ENCODE measurements around the gene TNFRSF1B.

The TNFRSF1B gene

DNA sequence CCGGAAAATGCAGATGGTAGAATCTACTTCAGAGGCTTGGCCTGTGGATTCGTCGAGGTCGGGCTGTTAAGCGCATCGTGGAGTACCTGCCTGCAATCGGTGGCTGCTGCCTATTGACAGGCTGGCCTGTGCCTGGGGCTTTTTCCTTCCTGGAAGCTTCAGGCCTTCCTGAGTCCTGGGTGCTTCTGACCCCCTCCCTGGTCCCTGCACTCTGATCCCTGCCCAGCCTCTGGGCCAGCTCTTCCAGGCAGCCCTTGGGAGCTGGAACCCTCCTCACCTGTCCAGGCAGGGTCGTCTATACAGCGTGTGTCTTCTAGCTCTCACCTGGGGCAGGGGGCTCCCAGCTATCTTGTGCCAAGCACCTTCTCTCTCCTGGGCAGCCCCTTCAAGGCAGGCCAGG lies 40.0 kb upstream of the TNFRSF1B start:
- POLR2A ChIA-PET (ENCODE audit: low non-redundant PET): no interaction called here
- TF ChIP-seq, protein P1, sequence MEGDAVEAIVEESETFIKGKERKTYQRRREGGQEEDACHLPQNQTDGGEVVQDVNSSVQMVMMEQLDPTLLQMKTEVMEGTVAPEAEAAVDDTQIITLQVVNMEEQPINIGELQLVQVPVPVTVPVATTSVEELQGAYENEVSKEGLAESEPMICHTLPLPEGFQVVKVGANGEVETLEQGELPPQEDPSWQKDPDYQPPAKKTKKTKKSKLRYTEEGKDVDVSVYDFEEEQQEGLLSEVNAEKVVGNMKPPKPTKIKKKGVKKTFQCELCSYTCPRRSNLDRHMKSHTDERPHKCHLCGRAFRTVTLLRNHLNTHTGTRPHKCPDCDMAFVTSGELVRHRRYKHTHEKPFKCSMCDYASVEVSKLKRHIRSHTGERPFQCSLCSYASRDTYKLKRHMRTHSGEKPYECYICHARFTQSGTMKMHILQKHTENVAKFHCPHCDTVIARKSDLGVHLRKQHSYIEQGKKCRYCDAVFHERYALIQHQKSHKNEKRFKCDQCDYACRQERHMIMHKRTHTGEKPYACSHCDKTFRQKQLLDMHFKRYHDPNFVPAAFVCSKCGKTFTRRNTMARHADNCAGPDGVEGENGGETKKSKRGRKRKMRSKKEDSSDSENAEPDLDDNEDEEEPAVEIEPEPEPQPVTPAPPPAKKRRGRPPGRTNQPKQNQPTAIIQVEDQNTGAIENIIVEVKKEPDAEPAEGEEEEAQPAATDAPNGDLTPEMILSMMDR (conservative IDR thresholded peaks at IDR 0.05; ENCODE audit: low read depth): no peak
- no peak overlapping the region for H3K27ac ChIP-seq
- DNase-seq (ENCODE audit: low spot score): no peak
- CTCF ChIA-PET: interaction anchor here (0.5 to 4.0 kb wide), 4 partner anchors 11 to 83 kb away, joined by 3 to 63 read pairs (median 6); no protein-coding TSS in a partner anchor

DNA sequence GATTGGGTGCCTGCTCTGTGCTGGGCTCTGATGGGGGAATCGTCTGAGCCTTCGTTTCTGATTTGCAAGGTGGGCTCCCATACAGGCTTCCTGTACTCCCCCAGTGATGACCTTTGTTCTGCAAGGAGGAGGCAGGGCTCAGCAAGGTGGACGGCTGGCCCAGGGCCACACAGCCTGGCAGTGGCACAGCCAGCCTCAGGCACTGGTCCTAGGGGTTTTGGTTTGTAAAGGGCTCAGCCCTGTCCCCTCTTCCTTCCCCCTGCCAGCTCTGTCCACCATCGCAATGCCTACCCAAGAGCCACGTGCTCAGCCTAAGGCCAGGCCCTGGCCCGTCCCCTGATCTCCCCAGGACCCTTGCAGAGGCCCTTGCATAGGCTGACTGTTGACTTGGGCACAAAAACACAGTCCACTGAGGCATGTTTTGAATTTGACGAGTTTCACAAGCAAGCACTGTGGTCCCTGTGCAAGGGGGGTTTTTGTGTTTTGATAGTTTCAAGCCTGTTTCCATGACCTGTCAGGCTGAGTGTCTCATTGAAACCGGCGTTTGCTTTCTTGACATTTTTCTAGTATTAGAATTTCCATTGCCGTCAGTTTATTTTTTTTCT lies 39.5 kb upstream of the TNFRSF1B start:
- H3K27ac ChIP-seq: no peak overlapping the region
- TF ChIP-seq, protein P1 (conservative IDR thresholded peaks at IDR 0.05; ENCODE audit: low read depth): no peak
- POLR2A ChIA-PET (ENCODE audit: low non-redundant PET): no interaction called here
- no peak for DNase-seq (ENCODE audit: low spot score)
- CTCF ChIA-PET: interaction anchor here (0.5 to 4.0 kb wide), 4 partner anchors 11 to 82 kb away, joined by 3 to 63 read pairs (median 6); no protein-coding TSS in a partner anchor

DNA sequence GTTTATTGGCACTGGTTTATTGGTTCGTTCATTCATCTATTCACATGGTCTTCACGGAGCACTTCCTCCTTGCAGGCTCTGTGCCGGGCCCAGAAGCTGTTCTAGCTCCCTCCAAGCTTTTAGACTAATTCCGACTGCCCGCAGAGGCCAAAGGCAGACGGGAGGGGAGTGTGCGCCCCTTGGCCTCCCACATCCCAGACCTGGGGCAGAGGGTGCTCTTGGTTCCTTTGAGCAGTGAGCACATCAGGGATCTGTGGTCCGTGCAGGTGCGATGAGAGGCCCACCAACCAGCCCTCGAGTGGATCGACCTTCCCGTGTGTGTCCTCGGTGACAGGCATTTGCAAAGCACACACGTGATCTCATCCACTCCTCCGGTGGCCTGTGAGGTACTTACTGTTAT lies 38.7 kb upstream of the TNFRSF1B start:
- TF ChIP-seq, protein P1 (conservative IDR thresholded peaks at IDR 0.05; ENCODE audit: low read depth): no peak
- no peak for DNase-seq (ENCODE audit: low spot score)
- POLR2A ChIA-PET (ENCODE audit: low non-redundant PET): no interaction called here

DNA sequence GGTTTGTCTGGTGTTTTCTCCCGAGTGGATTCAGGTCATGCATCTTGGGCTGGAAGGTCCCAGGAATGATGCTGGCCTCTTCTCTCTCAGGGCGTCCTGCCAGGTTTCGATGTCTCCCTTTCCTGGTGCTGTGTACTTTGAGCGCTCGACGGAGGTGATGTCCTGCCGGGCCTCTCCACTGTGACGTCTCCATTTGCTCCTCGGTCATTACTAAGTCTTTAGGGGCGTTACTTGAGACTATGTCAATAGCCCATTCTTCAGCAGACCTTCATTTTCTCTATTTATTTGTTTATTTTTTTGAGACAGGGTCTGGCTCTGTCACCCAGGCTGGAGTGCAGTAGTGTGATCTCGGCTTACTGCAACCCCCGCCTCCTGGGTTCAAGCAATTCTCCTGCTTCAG lies 37.2 kb upstream of the TNFRSF1B start:
- TF ChIP-seq, protein P1 (conservative IDR thresholded peaks at IDR 0.05; ENCODE audit: low read depth): no peak
- CTCF ChIA-PET: no interaction called here
- H3K27ac ChIP-seq: no peak overlapping the region
- POLR2A ChIA-PET (ENCODE audit: low non-redundant PET): no interaction called here
- DNase-seq (ENCODE audit: low spot score): no peak

More for the DNA sequence above, 38.7 kb upstream of the TNFRSF1B start:
- no peak overlapping the region for H3K27ac ChIP-seq
- CTCF ChIA-PET: interaction anchor here (0.6 kb wide), 1 partner anchor 71 kb away, joined by 3 read pairs; no protein-coding TSS in a partner anchor

DNA sequence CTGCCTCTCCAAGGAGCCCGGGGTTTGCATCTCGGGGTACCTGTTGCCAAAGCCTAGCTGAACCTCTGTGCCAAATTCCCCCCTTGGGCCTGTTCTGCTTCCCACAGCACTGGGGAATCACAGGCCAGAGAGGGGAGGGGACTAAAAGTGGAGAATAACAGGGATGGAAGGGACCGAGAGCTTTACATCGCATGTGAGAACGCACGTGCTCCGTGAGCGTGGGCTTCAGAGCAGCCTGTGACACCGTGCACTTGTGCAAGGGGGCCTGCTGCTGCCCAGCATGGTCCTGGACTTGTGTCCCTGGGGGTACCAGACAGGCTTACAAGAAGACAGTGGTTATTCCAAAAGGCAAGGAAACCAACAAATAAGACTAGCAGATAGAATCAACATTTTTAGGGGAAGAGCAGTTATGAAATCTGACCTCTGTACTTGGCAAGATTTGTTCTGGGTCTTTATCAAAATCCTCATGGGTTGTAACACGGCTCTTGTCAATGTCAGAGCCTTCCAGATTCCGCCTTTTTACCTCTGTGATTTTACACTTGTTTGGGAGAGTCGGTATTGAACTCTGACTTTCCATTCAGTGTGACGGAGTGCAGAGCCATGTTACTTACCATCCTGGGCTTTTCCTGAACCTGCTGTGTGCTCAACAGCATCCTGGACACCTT lies 36.2 kb upstream of the TNFRSF1B start:
- TF ChIP-seq, protein P1 (conservative IDR thresholded peaks at IDR 0.05; ENCODE audit: low read depth): no peak
- ChIA-PET POLR2A (ENCODE audit: low non-redundant PET) (no interaction called here), CTCF (interaction anchor here (0.6 kb wide), 2 partner anchors 528 to 1628 kb away, joined by 3 to 4 read pairs; no protein-coding TSS in a partner anchor)
- no peak overlapping the region for H3K27ac ChIP-seq
- no peak for DNase-seq (ENCODE audit: low spot score)

DNA sequence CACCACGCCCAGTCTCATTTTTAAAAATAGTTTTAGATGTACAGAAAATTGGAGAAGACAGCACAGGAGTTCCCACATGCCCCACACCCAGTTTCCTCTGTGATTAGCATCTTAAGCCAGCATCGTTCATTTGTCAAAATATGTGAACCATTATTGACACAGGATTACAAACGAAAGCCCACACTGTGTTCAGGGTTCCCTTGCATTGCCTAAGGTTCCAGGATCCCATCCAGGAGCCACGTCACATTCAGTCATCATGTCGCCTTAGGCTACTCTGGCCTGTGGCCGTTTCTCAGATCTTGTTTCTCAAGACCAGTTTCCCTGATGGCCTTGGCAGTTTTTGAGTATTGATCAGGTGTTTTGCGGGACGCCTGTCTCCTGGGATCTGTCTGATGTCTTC lies 34.7 kb upstream of the TNFRSF1B start:
- peak; percentile 81 for DNase-seq (ENCODE audit: low spot score)
- peak overlapping the region; percentile 83 for H3K27ac ChIP-seq
- ChIA-PET CTCF (no interaction called here), POLR2A (ENCODE audit: low non-redundant PET) (no interaction called here)
- TF ChIP-seq, protein P1 (conservative IDR thresholded peaks at IDR 0.05; ENCODE audit: low read depth): no peak
